Naive B cell (primary cell): ENCODE results near the gene KDM2A. TPM values are rescaled to one million over a fixed set of nuclear protein-coding genes. Genes with fewer than 3 reads are reported as not detected.

Experiments used
- ATAC-seq, 2 donors: fragments of 150-1000 bp; cut with Tn5 transposase; 2 replicates each; pipeline ENCODE4 v1.10.0; 2021; ENCODE audit warnings: low read depth in 2 of 2, mild to moderate bottlenecking in 2 of 2, moderate library complexity in 2 of 2
- DNase-seq: peaks from one replicate; pipeline ENCODE4 v3.0.0; 2022
- H3K27ac Mint-ChIP-seq, 6 donors: one replicate each; pipeline ENCODE4 v1.8.0; 2020 to 2022; ENCODE audit warnings: mild to moderate bottlenecking in 6 of 6, mixed read lengths in 6 of 6, moderate library complexity in 5 of 6, inconsistent platforms in 2 of 6
- H3K27me3 Mint-ChIP-seq, 3 donors: one replicate each; pipeline ENCODE4 v1.8.0; 2021 to 2022; ENCODE audit warnings: mixed read lengths in 3 of 3, mild to moderate bottlenecking in 1 of 3
- H3K36me3 Mint-ChIP-seq, 2 donors: one replicate each; pipeline ENCODE4 v1.8.0; 2020 to 2022; ENCODE audit warnings: mixed read lengths in 2 of 2, inconsistent platforms in 1 of 2, mild to moderate bottlenecking in 1 of 2
- H3K4me1 Mint-ChIP-seq, 3 donors: one replicate each; pipeline ENCODE4 v1.8.0; 2020 to 2022; ENCODE audit warnings: mixed read lengths in 3 of 3, inconsistent platforms in 1 of 3, mild to moderate bottlenecking in 1 of 3, moderate library complexity in 1 of 3
- H3K4me3 Mint-ChIP-seq, 8 donors: one replicate each; pipeline ENCODE4 v1.8.0; 2020 to 2022; ENCODE audit warnings: mild to moderate bottlenecking in 8 of 8, mixed read lengths in 8 of 8, moderate library complexity in 8 of 8, inconsistent platforms in 2 of 8
- H3K9me3 Mint-ChIP-seq, 7 donors: one replicate each; pipeline ENCODE4 v1.8.0; 2020 to 2022; ENCODE audit warnings: mixed read lengths in 7 of 7, mild to moderate bottlenecking in 5 of 7, inconsistent platforms in 2 of 7, moderate library complexity in 1 of 7
- polyA plus RNA-seq, 6 donors: library from polyadenylated mRNA; unstranded; fragments of 300-500 nt; fragmentation: Illumina TruSeq; gene quantifications; one replicate each; pipeline ENCODE4 v1.2.3, GENCODE V29; 2021; ENCODE audit warnings: low read depth in 6 of 6

KDM2A gene
- polyA plus RNA-seq, 6 donors from 2014 or later, result 3.6 to 26.3 (median 14.9) TPM

DNA sequence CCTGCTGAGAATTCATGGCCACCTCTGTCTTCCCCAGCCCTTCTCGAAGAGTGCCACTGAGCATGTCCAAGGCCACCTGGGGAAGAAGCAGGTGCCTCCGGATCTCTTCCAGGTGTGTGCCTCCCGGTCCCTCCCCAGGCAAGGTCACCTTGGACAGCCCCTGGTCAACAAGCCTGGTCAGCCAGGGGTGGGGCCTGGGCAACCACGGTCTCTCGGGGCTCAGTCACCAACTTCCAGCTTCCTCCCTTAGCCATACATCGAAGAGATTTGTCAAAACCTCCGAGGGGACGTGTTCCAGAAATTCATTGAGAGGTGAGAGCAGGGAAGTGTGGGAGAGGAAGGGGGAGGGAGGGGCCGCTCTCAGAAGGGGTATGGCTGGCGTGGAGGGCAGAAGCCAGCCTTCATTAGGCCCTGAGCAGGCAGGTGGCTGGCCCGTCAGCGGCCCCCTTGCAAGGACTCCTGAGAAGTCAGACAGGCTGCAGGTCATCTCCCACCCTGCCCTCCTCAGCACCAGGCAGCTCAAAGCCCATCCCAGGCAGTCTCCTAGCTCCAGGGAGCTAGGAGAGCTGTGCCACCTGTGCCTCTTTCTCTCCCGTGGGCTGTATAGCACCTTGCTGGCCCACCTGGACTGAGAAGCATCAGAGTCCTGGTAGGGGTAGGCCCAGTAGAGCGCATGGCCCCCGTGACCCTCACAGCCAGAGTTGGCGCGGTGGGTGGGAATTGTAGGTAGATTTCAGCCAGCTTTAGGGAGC is 160.7 kb downstream of the KDM2A start:
- ATAC-seq (no peak), DNase-seq (no peak)
- Mint-ChIP-seq H3K4me3 (peak overlapping the region in 6 of 8 donors; percentile 3 to 99 (median 44)), H3K4me1 (peaks cover 34 to 68% (median 53%) of the 10 kb centered on the region in 3 donors), H3K27ac (peak overlapping the region in 5 of 6 donors; percentile 56 to 99 (median 91)), H3K27me3 (no peaks in the 10 kb centered on the region), H3K36me3 (peaks cover 0 to 13% of the 10 kb centered on the region in 2 donors), H3K9me3 (no peaks in the 10 kb centered on the region)

DNA sequence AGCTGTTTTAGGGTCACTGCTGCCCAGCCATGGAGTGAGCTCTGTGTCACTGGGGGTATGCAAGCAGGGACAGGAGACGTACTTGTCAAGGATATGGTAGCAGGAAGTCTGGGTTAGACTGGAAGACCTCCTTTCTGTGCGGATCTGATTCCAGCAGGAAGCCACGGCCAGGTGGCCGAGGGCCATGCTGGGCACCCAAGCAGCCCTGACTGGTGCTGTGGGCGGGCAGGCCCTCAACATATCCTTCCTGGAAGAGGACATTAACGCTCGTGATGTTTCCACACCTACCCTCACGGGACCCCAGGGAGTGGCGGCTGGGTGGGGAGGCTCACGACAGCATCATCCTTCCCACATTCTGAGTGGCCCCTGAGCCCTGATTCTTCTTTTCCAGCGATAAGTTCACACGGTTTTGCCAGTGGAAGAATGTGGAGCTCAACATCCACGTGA is 161.3 kb downstream of the KDM2A start:
- no peaks in the 10 kb centered on the region for H3K27me3 Mint-ChIP-seq
- DNase-seq (no peak), ATAC-seq (no peak)
- peaks cover 32 to 62% (median 47%) of the 10 kb centered on the region in 3 donors for H3K4me1 Mint-ChIP-seq
- H3K27ac Mint-ChIP-seq, result peak overlapping the region in 3 of 6 donors; percentile 84 to 99 (median 91)
- peak overlapping the region in 2 of 8 donors; percentile 3 to 56 for H3K4me3 Mint-ChIP-seq
- no peaks in the 10 kb centered on the region for H3K9me3 Mint-ChIP-seq
- H3K36me3 Mint-ChIP-seq, result peaks cover 0 to 13% of the 10 kb centered on the region in 2 donors

DNA sequence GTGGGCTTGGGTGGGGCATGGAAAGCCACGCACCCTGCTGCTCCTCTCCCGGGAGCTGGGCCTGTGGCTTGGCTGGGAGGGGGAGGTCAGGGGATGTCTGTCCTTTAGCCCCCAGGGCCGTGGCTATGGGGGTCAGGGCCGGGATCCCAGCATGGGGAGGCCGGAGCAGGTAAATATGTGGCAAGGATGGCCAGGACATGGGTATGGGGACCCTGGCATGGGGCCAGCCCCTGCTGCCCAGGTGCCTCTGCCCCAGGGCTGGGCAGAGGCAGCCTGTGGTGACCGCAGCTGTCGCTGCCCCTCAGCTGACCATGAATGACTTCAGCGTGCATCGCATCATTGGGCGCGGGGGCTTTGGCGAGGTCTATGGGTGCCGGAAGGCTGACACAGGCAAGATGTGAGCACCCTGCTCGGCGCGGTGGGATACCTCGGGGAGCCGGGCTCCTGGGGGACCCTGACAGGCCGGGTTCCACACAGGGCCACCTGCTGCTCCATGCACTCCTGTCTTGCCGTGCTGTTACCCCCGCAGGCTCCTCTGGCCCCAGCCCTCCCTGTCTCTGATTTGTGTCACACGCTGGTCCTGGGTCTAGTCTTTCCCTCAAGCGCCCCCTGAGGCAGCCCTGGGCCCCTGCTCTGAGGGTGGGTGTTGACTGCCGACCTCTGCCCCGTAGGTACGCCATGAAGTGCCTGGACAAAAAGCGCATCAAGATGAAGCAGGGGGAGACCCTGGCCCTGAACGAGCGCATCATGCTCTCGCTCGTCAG is 161.9 kb downstream of the KDM2A start:
- Mint-ChIP-seq H3K9me3 (no peaks in the 10 kb centered on the region), H3K4me3 (no peak overlapping the region), H3K36me3 (peaks cover 0 to 13% of the 10 kb centered on the region in 2 donors), H3K4me1 (peaks cover 26 to 56% (median 41%) of the 10 kb centered on the region in 3 donors), H3K27ac (peak overlapping the region in 4 of 6 donors; percentile 47 to 99 (median 88)), H3K27me3 (no peaks in the 10 kb centered on the region)
- DNase-seq, result no peak
- no peak for ATAC-seq

DNA sequence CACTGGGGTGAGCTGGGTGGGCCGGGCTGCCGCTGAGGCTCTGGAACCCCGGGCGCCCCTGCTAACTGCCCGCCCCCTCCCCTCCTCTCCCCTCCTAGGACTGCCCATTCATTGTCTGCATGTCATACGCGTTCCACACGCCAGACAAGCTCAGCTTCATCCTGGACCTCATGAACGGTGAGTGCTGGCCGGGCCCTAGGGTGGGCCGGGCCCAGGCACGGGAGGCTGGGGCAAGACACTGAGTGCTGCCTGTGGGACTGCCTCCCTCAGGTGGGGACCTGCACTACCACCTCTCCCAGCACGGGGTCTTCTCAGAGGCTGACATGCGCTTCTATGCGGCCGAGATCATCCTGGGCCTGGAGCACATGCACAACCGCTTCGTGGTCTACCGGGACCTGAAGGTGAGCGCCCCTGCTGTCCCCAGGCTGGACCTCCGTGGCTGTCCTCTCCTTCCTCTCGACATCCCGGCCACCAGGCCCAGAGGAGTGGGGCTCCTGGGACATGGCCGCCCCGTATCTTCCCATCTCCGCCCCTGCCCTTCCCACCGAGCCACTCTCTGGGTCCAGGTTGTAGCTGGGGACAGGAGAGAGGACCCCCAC is 162.6 kb downstream of the KDM2A start:
- Mint-ChIP-seq H3K36me3 (peaks cover 0 to 13% of the 10 kb centered on the region in 2 donors), H3K9me3 (no peaks in the 10 kb centered on the region), H3K4me3 (peak overlapping the region in 3 of 8 donors; percentile 19 to 72 (median 29)), H3K27ac (peak overlapping the region in 2 of 6 donors; percentile 70 to 78), H3K27me3 (no peaks in the 10 kb centered on the region), H3K4me1 (peaks cover 23 to 54% (median 38%) of the 10 kb centered on the region in 3 donors)
- DNase-seq (no peak), ATAC-seq (no peak)

DNA sequence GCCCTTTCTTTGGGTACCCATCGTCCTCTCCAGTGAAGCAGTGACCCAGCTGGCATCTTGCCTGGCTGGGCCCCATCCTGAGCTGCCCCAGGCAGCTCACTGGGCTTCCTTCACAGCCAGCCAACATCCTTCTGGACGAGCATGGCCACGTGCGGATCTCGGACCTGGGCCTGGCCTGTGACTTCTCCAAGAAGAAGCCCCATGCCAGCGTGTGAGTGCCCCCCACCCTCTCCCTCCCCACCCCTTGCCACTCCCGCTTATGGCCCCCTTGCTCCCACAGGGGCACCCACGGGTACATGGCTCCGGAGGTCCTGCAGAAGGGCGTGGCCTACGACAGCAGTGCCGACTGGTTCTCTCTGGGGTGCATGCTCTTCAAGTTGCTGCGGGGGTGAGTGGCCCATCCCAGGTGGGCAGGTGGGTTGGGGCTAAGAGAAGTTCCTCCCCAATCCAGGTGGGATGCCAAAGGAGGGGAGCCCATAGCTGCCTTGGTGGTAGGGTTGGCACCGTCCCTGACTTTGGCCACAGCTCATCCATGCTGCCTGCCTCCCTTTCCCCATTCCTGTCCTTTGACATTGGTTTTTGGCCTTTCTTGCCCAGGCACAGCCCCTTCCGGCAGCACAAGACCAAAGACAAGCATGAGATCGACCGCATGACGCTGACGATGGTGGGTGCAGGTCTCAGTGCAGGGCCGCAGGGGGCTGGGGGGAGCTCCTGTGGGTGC is 163.3 kb downstream of the KDM2A start:
- Mint-ChIP-seq H3K4me1 (peaks cover 27 to 54% (median 38%) of the 10 kb centered on the region in 3 donors), H3K9me3 (no peaks in the 10 kb centered on the region), H3K36me3 (peaks cover 0 to 16% of the 10 kb centered on the region in 2 donors), H3K4me3 (peak overlapping the region in 2 of 8 donors; percentile 25 to 72), H3K27ac (peak overlapping the region in 2 of 6 donors; percentile 47 to 70), H3K27me3 (no peaks in the 10 kb centered on the region)
- no peak for ATAC-seq
- DNase-seq, result no peak

DNA sequence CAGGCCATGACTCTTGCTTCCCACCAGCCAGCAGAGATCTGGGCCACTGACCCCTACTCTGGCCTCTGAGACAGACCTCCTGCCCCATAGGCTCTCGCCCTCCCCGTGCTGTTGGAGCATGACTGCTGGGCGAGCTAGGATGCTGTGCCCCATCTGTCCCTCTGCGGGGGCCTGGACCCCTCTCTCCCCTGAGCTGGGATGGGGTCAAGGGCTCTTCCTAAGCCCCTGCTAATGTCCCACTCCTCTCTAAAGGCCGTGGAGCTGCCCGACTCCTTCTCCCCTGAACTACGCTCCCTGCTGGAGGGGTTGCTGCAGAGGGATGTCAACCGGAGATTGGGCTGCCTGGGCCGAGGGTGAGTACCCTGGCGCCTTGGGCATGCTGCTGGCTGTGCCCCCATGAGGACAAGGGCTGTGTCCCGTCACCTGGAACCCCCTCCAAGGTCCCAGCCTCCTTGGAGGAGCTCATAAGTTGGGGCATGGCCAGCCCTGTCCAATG is 163.9 kb downstream of the KDM2A start:
- peak overlapping the region in 1 of 6 donors; percentile 70 for H3K27ac Mint-ChIP-seq

DNA sequence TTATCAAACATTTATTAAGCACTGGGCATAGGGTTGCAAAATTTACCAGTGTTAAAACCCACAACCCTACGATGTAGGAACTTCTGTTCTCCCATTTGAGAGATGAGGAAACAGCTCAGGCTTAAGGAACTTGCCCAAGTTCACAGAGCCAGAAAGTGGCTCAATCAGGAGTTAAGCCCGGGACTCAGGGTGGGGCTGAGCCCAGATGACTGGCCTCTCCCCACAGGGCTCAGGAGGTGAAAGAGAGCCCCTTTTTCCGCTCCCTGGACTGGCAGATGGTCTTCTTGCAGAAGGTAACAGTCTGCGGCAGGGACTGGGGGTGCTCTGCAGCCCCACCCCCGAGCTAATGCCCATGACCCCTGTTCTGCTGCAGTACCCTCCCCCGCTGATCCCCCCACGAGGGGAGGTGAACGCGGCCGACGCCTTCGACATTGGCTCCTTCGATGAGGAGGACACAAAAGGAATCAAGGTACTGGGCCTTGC is 164.5 kb downstream of the KDM2A start:
- Mint-ChIP-seq H3K27ac (peak overlapping the region in 2 of 6 donors; percentile 70 to 73), H3K27me3 (no peaks in the 10 kb centered on the region), H3K4me1 (peaks cover 30 to 55% (median 36%) of the 10 kb centered on the region in 3 donors), H3K9me3 (no peaks in the 10 kb centered on the region), H3K4me3 (peak overlapping the region in 1 of 8 donors; percentile 33), H3K36me3 (peaks cover 0 to 20% of the 10 kb centered on the region in 2 donors)
- no peak for DNase-seq
- no peak for ATAC-seq

More for the DNA sequence above, 163.9 kb downstream of the KDM2A start:
- no peak overlapping the region for H3K4me3 Mint-ChIP-seq
- H3K27me3 Mint-ChIP-seq, result no peaks in the 10 kb centered on the region
- ATAC-seq (no peak), DNase-seq (no peak)
- no peaks in the 10 kb centered on the region for H3K9me3 Mint-ChIP-seq
- H3K36me3 Mint-ChIP-seq, result peaks cover 0 to 20% of the 10 kb centered on the region in 2 donors
- H3K4me1 Mint-ChIP-seq, result peaks cover 28 to 54% (median 38%) of the 10 kb centered on the region in 3 donors

DNA sequence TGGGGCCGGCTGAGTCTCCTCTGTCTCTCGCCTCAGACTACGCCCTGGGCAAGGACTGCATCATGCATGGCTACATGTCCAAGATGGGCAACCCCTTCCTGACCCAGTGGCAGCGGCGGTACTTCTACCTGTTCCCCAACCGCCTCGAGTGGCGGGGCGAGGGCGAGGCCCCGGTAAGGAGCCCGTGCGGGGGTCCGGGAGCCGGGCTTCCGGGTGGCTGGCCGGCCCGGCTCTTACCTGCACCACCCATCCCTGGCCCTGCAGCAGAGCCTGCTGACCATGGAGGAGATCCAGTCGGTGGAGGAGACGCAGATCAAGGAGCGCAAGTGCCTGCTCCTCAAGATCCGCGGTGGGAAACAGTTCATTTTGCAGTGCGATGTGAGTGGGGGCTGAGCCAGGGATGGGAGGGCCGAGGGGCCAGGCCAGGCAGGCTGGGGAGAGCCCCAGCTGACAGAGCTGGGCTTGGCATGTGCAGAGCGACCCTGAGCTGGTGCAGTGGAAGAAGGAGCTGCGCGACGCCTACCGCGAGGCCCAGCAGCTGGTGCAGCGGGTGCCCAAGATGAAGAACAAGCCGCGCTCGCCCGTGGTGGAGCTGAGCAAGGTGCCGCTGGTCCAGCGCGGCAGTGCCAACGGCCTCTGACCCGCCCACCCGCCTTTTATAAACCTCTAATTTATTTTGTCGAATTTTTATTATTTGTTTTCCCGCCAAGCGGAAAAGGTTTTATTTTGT is 165.9 kb downstream of the KDM2A start:
- Mint-ChIP-seq H3K9me3 (no peaks in the 10 kb centered on the region), H3K4me3 (peak overlapping the region in 2 of 8 donors; percentile 6 to 47), H3K27ac (peak overlapping the region in 3 of 6 donors; percentile 43 to 86 (median 86)), H3K4me1 (peaks cover 31 to 44% (median 31%) of the 10 kb centered on the region in 3 donors), H3K27me3 (no peaks in the 10 kb centered on the region), H3K36me3 (peaks cover 0 to 10% of the 10 kb centered on the region in 2 donors)
- ATAC-seq (no peak), DNase-seq (no peak)

DNA sequence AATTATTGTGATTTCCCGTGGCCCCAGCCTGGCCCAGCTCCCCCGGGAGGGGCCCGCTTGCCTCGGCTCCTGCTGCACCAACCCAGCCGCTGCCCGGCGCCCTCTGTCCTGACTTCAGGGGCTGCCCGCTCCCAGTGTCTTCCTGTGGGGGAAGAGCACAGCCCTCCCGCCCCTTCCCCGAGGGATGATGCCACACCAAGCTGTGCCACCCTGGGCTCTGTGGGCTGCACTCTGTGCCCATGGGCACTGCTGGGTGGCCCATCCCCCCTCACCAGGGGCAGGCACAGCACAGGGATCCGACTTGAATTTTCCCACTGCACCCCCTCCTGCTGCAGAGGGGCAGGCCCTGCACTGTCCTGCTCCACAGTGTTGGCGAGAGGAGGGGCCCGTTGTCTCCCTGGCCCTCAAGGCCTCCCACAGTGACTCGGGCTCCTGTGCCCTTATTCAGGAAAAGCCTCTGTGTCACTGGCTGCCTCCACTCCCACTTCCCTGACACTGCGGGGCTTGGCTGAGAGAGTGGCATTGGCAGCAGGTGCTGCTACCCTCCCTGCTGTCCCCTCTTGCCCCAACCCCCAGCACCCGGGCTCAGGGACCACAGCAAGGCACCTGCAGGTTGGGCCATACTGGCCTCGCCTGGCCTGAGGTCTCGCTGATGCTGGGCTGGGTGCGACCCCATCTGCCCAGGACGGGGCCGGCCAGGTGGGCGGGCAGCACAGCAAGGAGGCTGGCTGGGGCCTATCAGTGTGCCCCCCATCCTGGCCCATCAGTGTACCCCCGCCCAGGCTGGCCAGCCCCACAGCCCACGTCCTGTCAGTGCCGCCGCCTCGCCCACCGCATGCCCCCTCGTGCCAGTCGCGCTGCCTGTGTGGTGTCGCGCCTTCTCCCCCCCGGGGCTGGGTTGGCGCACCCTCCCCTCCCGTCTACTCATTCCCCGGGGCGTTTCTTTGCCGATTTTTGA is 166.8 kb downstream of the KDM2A start:
- H3K4me1 Mint-ChIP-seq, result peaks cover 29 to 44% (median 33%) of the 10 kb centered on the region in 3 donors
- no peaks in the 10 kb centered on the region for H3K27me3 Mint-ChIP-seq
- DNase-seq (no peak), ATAC-seq (no peak)
- peak overlapping the region in 3 of 8 donors; percentile 54 to 79 (median 79) for H3K4me3 Mint-ChIP-seq
- no peaks in the 10 kb centered on the region for H3K9me3 Mint-ChIP-seq
- peaks cover 0 to 8% of the 10 kb centered on the region in 2 donors for H3K36me3 Mint-ChIP-seq
- peak overlapping the region in 5 of 6 donors; percentile 36 to 99 (median 98) for H3K27ac Mint-ChIP-seq

DNA sequence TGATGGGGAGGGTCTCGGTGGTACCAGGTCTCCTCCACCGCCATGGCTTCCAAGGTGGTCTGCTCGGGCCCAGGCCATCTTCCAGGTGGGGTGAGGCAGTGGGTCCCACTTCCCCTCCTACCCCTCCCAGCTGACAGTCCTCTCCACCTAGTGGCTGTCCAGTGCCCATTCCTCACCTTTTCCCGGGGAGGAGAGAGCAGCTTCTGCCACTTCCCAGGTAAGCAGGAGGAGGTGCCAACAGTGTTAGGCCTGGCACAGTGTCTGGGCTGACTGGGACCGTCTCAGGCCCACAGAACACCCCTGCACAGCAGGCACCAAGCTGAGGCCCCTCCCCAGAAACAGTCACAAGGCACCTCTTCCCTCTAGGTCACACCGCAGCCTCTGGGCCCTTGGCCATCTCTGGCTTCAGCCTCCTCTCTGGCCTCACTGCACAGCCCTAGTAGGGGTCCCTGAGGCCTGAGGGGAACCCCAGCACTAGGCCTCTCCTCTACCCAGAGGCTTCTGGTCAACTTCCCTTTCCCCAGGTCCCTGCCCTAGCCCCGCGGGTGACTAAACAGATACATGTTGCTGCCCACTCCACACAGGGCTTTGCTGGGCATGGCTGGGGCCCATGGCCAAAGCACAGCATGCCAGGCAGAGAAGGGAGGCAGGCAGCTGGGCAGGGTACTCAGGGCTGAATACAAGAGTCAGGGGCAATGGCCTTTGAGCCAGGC is 167.7 kb downstream of the KDM2A start:
- ATAC-seq (no peak), DNase-seq (no peak)
- no peaks in the 10 kb centered on the region for H3K9me3 Mint-ChIP-seq
- H3K27me3 Mint-ChIP-seq, result no peaks in the 10 kb centered on the region
- H3K27ac Mint-ChIP-seq, result peak overlapping the region; percentile 97 to 99 (median 98)
- peak overlapping the region; percentile 79 to 92 (median 84) for H3K4me3 Mint-ChIP-seq
- peaks cover 0 to 8% of the 10 kb centered on the region in 2 donors for H3K36me3 Mint-ChIP-seq
- H3K4me1 Mint-ChIP-seq, result peaks cover 29 to 47% (median 35%) of the 10 kb centered on the region in 3 donors
